Activated CD4-positive, CD25-positive, alpha-beta regulatory T cell treated with anti-CD3 and anti-CD28 coated beads, Interleukin-2, amount 50 U/mL, for 16 hours (primary cell): ENCODE measurements around the gene EPHX1.

ENCODE experiments used
- DNase-seq: peaks from one replicate; pipeline ENCODE4 v3.0.0-alpha.2; 2020; ENCODE audit warnings: low read depth, low spot score

Gene EPHX1

GRCh38 chr1:225860876-225861441 lies 51.0 kb downstream of the EPHX1 start:
- no peak for DNase-seq

DNA sequence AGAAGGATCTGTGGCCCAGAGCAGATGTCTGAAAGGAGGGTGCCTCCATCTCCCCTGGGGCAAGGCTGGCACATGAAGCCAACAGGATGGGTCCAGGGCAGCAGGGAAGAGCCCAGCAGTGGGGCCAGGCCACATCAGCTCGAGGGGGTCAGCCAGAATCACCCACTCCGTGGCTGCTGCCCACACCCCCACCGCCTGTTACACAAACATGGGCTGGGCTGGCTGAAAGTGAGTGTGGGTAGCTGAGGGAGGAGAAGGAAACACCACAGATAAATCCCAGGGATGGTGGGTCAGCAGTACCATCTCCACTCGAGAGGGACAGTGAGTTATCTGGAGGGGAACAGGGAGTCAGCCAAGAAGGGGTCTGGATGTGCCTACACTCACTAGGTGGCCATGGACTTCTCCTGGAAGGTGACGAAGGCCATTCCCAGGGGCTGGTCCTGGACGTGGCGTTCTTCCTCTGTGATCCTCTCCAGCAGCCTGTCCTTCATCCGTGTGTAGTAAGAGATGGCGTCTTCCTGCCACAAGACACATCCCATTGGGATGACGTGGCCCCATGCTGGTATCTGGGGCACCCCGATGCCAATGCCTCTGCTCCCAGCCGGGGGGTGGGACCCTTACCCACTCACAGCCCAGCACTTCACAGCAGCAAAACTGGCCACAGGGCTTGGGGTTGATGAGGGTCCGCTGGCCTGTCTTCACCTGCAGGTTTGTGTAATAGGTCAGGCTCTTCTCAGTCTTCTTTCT lies 52.1 kb downstream of the EPHX1 start:
- DNase-seq: no peak

GRCh38 chr1:225862581-225862950 lies 52.6 kb downstream of the EPHX1 start:
- DNase-seq: no peak

GRCh38 chr1:225863167-225863566 lies 53.2 kb downstream of the EPHX1 start:
- no peak for DNase-seq

GRCh38 chr1:225865514-225865913 lies 55.6 kb downstream of the EPHX1 start:
- DNase-seq: no peak

DNA sequence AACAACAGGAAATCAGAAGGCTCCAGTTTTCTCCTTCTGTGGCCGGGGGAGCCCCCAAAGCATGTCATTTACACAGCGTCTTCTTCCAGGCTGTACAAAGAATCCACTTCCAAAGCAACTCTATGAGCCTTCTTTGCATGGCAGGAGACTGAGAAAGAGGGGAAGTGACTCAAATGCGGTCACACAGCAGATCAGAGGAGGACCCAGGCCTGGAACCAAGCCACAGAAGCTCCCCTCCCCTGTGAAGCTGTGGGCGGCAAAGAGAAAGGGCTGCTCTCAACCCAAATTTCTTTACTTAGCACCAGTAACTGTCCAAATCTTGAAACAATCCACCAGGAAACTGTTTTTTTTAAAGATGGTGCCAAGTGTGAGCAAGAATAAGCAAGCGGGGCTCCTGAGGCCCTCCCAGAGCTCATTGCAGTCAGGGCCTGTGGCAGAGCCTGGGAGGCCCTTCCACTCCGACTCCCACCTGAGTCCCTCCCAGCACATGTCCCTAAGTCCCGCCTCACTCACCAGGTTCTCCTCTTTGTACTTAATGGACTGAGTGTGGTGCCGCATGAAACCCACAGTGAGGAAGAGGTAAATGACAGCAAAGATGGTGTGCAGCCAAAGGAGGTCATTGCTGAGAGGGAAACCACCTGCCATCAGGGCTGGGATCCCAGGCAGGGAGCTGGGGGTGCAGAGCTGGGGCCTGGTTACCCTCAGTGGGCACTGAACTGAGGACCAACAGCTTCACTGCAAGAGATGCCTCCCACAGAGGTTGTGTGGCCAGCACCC lies 56.3 kb downstream of the EPHX1 start:
- peak; percentile 38 for DNase-seq

DNA sequence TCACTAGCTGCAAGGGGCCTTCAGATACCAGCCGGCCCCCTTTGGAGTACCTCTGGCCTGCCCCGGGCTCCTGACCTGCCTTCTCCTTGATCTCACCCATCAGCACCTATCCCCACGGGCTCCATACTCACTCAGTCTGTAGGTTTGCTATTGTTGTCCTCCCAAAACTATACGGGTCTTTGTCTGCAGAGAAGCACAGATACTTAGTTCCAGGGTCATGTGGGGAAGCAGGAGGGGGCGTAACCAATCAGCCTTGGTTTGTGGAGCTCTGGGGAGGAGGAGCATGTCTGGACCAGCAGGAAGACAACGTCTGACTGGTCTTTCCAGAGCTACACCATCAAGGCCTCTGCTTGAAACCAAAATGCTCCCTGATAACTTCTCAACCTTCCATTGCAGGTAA lies 57.1 kb downstream of the EPHX1 start:
- DNase-seq: no peak

GRCh38 chr1:225868631-225869330 lies 58.9 kb downstream of the EPHX1 start:
- DNase-seq: no peak

DNA sequence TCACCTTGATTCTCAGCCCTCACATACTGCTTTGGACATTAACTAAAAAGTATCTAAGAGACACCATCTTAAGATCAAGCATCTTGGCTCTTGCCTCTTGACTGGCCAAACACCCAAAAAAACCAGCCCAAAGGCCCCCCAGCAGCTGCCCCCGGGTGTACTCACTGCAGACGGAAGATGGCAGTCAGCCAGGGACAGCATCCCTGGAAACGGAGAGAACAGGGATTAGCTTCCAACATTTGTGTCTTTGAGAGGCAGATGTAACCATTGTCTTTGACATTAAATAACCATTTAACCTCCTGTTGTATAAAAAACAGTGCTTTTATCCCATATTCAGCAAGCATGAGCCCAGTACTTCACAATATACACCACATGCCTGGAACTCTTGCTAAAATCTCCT lies 61.0 kb downstream of the EPHX1 start:
- no peak for DNase-seq

GRCh38 chr1:225871359-225872074 lies 61.6 kb downstream of the EPHX1 start:
- no peak for DNase-seq

DNA sequence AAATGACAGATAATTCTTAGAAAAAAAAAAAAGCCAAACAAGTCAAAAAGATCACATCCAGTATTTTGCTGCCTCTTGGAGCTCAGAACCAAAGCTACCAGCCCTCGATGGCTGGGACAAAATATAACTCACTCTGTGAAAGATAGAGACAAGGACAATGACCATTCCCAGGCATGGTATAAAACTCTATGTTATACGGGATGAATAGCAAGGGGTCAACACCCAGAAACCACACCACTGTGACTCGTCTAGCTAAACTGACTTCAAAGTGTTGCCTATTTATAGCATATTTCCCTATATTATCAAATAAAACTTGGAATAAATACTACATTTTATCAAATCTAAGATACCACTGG lies 62.1 kb downstream of the EPHX1 start:
- DNase-seq: no peak

DNA sequence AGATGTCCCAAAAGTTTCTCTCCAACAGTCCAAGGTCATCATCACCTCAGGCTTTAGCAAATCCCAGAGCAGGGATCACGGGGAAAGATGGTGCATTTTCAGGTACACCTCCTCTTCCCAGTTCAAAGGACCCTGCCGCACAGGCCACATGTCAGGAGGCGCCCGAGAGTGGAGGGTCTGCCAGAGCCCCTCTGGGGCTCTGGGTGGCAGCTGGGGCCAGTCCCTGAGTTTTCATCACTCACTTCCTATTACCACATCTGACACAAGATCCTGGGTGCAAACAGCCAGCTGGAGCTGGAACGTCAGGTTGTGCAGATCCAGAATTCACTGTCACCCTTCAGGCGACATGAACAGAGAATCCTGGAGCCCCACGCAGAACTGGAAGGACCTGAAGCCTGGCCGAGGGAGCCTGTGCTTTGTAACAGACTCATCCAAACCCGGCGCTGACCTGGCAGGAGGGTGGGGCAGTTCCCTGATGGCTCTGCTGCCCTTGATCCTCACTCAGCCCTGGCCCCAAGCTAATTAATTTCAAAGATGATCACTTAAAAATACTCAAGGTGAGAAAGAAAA lies 63.4 kb downstream of the EPHX1 start:
- DNase-seq: no peak

DNA sequence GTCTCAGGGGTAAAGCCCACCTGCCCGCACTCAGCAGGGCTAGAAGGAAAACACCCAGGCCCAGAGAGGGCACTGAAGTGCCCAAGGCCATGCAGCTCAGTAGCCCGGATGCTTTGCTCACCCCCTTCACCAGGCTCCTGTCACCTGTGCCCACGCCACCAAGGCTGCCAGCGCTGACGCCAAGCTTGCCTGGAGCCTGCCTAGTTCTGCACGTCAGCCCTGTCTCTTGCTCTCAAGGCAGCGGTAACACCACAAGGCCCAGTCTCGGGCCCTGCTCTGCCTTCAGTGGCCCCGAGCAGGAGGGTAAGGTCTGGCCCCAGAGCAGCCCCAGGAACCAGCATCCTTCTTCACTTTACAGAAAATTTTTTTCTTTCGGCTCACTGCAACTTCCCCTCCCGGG lies 64.5 kb downstream of the EPHX1 start:
- DNase-seq: no peak

DNA sequence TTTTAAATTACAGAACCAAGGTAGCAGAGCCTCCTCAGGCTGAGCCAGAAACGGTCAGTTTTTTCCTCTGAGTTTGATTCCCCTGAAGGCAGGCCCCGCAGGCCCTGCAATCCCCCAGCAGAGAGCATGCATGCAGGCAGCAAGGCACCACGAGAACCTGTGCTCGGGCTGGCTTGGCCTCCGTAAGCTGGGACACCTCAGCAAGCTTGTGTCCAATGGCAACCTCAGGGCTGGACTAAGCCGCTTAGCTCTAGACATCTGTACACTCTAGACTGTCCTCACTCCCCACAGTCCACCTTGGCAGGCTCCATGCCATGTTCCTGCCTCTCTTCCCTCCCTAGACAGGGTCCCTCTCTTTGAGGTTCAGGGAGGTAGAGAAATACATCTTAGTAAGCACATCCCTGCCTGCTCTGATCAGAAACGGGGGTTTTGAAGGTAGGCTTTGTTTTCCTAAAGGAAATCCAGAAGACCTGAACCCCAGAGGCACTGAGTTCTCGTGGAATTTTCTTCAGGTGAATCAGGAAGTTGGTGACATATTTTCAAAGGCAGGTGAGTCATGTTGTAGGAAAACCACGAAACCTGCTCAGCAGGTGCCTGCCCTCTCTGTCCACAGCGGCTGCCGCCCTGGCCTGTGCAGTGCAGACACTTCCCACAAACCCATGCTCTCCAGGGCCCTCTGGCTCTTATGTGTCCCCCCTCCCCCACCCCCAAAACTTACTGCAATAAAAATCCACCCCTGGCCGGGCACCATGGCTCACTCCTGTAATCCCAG lies 65.3 kb downstream of the EPHX1 start:
- no peak for DNase-seq

GRCh38 chr1:225876900-225877510 lies 67.1 kb downstream of the EPHX1 start:
- DNase-seq: no peak

GRCh38 chr1:225877580-225877979 lies 67.7 kb downstream of the EPHX1 start:
- DNase-seq: no peak

DNA sequence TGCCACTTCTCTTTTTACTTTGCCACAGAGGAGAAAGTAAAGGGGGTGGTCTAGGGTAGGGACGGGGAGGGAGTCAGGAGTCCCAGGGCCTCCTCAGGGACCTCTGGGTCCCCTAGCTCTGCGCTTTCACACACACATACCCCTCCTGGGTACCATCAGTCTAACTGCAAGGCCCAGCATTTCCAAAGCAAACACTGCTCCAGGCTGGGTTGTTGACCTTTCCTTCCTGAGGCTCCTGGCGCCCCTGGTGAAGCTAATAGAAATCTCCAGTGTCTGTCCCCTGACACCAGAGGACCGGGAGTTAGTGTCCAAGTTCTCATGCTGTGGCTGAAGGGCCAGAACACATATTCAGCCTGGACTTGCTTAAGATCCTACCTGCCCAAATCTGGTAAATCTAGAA lies 68.4 kb downstream of the EPHX1 start:
- DNase-seq: no peak

GRCh38 chr1:225879521-225880221 lies 69.7 kb downstream of the EPHX1 start:
- no peak for DNase-seq

GRCh38 chr1:225880222-225880588 lies 70.3 kb downstream of the EPHX1 start:
- DNase-seq: no peak

- no peak for DNase-seq
Measured at GRCh38 chr1:225880636-225881035, 70.7 kb downstream of the EPHX1 start.
